GM15510 (cell line): Measurements from ENCODE around the gene PPP4R2.

Experiments
- POLR2A ChIP-seq: IDR thresholded peaks from 3 replicates; pipeline ENCODE4 v1.6.1; 2011; ENCODE audit warnings: borderline replicate concordance; ENCODE audit not compliant: insufficient read length; ENCODE audit errors: extremely low read depth

The PPP4R2 gene

DNA sequence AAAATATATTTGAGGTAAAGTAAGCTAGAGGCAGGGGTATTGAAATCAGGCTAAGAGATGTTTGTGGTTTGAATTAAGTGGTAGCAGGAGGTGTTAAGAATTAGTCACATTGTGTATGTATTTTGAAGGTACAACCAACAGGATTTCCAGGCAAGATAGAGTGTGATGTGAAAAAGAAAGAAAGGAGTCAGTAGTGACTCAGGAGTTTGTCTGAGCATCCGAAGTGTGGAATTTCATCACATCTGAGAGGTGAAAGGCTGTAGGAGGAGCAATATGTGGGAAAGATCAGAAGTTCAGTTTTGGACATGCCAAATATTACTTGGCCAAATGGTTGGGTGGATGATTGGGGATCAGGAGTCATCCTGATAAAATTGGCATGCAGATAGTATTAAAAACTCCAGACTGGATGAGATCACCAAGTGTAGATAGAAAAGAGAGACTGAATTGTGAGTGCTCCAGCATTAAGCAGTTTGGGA lies 32.7 kb downstream of the PPP4R2 start:
- TF ChIP-seq POLR2A: no peak

DNA sequence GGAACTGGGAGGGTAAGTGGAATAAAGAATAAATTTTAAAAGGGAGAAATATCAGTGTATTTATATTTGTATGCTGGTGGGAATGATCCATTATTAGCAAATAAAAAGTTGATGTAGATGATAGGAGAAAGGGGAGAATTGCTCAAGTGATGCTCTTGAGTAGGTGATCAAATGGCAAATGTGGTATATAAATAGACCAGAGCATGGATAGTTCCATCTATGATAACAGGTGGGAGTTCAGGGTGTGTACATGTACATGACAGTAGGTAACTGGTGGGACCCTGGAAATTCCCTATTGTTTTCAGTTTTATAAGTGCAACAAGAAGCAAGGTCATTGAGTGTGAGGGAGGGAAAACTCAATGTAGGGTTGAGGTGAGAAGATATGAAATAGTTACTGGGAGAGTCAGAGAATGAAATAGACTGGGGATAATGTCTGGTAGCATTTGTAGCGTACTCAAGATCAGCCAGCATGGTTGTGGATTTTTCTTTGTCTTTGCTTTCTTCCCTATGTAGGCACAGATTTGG lies 33.5 kb downstream of the PPP4R2 start:
- TF ChIP-seq POLR2A: no peak

DNA sequence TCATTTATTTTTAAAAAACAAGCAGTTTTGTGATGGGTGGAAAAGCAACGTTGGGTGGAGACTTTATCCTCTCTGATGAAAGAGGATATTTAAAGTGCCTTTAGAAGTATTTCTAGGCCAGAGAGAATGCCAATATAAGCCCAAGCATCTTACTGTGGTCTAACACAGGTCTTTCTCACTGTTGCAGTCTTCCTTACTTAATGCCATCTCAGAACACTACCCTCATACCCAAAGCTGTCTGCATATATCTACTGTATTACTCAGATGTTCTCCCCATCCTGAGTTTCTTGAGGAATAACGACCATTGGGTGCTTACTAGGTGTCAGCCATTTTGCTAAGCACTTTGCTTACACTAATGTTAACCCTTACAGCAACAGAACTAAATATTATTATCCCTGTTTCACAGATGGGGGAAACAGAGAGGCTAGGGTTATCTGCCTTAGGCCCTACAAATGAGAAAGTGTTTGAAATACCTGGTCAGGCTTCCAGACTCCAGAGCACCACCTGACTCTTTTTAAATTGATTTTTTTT lies 35.0 kb downstream of the PPP4R2 start:
- no peak for TF ChIP-seq POLR2A

DNA sequence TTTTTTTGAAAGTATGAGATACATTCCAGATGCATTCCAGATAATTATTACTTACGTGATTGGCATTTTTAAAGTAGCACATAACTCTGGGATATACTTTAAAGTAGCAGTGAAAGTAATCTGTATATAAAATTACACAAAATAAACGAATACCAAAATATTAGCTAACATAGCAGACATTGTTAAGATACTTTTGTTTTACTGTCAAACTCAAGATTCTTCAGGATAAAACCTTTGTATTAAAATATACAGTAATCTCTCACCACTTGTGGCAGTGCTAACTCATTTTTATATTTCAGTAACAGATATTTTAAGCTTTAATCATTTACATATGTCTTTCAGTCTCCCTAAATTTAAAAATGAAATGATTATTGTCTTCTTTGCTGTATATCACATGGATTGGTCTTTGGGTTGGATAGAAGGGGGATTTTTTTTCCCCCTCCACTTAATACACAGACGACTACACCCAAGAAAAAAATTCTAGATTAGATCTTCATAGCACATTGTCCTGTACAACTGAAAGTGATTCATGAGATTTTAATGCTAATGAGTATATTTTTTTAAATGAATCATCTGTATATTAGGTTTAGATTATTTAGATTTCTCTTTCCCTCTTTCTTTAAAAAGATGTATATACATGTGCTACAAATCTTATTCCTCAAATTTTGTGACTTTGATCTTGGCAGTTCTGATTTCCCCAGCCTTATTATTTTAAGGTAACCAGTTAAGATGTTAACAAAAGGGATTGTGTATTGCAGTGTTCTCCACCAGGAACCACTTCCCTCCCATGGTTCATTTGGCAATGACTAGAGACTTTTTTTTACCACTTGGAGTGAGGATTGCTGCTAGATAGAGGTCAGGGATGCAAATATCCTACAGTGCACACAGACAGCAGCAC lies 40.3 kb downstream of the PPP4R2 start:
- TF ChIP-seq POLR2A: no peak

DNA sequence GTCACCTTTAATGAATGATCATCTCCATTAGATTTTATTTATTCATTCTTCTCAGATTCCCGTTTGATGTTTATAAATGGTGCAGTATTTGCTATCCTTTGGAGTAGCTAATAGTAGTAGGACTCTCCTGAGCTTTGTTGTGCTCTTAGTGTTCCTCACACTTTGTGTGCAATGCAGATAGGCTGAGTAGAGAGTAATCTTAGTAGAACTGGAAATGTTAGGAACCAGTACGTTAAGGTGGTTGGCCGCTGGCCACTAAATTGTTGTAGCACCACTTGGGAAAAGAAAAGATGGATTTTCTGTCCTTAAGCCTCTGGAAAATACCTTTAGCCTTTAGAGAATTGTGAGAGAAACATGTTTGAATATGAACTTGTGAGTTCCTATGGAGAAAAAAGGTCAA lies 44.9 kb downstream of the PPP4R2 start:
- no peak for TF ChIP-seq POLR2A

DNA sequence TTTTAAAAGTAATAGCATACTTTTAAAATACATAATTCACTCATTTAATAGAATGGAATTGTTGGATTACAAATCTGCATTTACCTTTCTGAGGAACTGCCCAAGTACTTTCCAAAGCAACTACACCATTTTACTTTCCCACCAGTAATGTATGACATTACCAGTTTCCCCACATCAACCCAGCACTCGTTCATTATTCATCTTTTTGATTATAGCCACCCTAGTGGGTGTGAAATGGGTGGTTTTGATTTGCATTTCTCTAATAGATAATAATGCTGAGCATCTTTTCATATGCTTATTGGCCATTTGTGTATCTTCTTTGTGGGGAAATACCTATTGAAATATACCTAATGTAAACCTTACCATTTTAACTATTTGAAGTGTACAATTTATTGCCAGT lies 46.8 kb downstream of the PPP4R2 start:
- no peak for TF ChIP-seq POLR2A

DNA sequence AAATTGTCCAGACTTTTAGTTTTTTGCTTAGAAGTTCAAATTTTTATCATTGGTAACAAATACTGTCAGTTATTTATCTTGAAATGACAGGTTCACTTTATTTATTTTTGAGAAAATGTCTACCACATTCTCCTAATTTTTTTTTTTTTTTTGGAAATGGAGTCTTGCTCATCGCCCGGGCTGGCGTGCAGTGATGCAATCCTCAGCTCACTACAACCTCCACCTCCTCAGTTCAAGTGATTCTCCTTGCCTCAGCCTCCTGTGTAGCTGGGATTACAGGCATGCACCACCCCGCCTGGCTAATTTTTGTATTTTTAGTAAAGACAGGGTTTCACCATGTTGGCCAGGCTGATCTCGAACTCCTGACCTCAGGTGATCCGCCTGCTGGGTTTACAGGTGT lies 48.8 kb downstream of the PPP4R2 start:
- TF ChIP-seq POLR2A: no peak

DNA sequence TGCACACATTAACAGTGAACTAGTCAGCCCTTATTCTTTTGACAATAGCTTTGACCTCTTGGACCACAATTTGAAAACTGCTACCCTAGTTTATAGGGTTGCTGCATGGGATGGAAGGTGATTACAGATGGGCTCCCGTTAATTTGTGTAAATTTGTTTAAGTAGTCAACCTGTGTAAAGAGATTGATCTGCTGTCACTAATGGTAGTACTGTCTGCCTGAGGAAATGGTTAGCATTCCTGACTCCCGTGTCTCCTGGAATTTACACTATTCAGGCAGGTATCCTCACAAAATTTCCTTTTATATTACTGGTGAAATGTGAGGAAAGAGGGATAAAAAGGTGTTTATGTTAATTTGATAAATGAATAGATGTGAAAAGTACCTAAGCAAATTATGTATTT lies 49.6 kb downstream of the PPP4R2 start:
- TF ChIP-seq POLR2A: no peak

DNA sequence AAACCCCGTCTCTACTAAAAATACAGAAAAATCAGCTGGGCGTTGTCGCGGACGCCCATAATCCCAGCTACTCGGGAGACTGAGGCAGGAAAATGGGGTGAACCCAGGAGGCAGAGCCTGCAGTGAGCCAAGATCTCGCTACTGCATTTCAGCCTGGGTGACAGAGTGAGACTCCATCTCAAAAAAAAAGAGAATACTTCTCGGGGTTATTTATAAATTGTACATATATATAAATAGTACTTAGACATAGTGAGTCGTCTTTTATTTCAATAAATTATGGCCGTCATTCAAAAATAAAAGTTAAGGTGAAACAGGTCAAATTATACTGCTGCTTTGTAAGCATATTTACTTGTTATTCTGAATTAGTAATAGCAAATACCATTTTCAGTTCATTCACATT lies 52.7 kb downstream of the PPP4R2 start:
- TF ChIP-seq POLR2A: no peak

DNA sequence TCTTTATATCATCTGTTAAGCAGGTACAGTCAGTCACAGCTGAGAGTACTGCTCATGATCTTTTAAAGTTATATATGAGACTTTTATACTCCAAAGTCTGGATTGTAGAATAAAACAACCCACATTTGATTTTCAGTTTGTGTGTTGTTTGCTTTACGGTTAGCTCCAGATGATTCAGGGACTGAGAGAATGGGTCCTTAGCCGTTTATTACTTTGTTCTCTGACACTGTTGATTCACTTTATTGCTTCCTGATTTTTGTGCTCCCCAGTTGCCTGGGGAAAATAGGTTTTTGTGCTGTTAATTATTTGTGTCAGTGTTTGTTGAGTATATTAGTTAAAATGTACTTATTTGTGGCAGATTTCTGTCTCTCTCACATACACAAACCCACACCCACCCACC lies 56.2 kb downstream of the PPP4R2 start:
- TF ChIP-seq POLR2A: no peak

DNA sequence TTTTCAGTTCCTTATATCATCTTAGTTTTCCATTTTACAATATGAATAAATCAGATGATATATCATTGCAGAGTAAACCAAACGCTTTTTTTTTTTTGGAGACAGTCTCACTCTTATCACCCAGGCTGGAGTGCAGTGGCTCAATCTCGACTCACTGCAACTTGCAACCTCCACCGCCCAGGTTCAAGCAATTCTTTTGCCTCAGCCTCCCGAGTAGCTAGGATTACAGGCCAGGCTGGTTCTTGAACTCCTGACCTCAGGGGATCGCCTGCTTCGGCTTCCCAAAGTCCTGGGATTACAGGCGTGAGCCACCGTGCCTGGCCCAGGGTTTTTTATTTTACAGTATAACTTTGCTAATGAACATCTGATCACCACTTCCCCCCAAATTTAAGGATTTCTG lies 59.0 kb downstream of the PPP4R2 start:
- no peak for TF ChIP-seq POLR2A

DNA sequence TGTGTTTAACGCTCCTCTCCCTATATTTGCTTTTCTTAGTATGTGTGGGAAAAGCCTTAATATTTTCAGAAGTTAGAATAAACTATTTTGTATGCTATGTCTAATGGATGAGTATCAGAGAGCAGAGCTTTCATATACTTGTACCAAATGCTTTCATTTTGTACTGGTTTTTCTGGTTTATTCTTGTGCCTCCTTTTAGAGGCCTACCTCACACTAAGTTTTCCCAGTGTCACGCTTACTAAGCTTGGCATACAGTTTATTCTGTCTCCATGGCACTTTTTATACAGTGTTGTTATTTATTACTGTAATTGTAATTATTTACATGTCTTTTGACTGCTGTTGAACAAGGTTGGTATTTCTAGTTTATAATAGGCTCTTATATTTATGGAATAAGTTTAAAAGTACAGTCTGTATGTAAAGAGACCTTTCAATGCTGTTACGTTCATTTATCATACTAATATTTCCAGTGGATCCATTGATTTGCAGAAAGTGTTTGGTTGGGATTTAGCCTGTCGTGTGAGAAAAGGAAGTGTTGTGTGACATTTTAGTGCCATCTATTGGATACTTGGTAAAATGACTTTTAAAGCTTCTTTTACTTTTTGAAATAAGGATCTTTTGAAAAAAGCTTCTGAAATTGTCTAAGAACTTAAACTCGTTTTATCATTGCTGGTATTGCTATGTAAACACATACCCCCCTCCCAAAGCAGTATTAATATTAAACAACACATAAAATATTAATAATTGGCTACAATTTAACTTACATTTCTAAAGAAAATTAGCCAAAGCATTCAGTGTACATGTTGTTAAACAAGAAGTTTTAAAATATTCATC lies 59.6 kb downstream of the PPP4R2 start:
- TF ChIP-seq POLR2A: no peak

DNA sequence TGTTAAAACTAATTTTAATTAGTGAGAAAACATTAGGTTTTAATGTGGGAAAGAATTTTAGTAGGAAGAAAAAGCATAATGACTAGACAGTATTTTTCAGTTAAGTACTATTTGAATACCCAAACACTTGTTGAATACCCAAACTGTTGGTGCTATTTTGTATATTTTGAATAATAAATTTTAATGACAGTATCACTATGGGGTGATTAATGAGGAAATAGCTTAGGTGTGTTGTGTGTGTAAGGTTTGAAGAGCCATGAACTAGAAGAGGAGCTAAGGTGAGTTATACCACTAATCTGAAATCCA lies 60.2 kb downstream of the PPP4R2 start:
- TF ChIP-seq POLR2A: no peak

DNA sequence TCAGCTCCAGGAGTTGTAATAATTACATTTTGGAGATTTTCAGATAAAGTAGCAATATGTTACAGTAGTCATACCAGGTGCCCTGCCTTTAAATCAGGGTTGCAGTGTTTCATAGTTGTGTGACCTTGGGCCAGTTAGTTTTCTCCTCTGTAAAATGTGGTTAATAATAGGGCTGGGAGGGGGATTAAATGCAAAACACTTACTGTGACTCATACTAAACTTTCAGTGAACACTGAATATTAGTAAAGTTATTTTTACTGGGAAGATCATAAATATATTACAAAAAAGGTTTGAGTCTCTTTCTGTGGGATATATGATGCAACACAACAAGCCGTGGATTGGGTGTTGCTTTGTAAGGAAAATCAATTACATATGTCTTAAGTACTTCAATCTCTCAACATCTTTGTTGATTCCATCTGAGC lies 63.7 kb downstream of the PPP4R2 start:
- TF ChIP-seq POLR2A: no peak

DNA sequence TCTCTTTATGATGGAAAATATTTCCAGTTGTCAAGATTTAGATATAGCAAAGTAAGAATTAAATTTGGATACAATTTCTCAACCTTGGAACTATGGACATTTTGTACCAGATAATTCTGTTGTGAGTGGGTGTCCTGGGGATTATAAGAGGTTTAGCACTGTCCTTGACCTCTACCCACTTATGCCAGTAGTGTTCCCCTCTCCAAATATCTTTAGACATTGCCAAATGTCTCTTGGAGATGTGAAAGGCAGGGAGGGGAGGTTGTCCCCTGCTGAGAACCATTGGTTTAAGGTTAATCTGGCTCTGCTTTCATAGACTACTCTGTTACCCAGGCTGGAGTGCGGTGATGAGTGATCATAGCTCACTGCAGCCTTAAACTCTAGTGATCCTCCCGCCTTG lies 64.8 kb downstream of the PPP4R2 start, which contains the start of gene EBLN2:
Gene EBLN2, plus strand, starts transcription at position 244 of the 400 bp plus-strand sequence. CDS start 423 bp downstream, outside the sequence.
- no peak for TF ChIP-seq POLR2A
